GM12878 (cell line): ENCODE data around the gene RPL18. TPM values are rescaled to one million over a fixed set of nuclear protein-coding genes. Genes with fewer than 3 reads are reported as not detected.

Experiments used
- ATAC-seq: fragments of 200-7000 bp; cut with Tn5 transposase; 3 replicates; pipeline ENCODE4 v1.9.1; 2020; ENCODE audit warnings: mild to moderate bottlenecking, moderate library complexity
- BruUV-seq: library from RNA; stranded (reverse); fragments of 400-500 nt; replicated peaks from 2 replicates; lab custom pipeline; 2021; lab: Mats Ljungman, UMichigan
- CTCF ChIA-PET: fragments of 300-600 bp; sonication (Branson Sonifier 250); formaldehyde crosslinking; extraction: SDS; loops from one replicate; lab custom pipeline; 2021; ENCODE audit warnings: inconsistent platforms; lab: Yijun Ruan, JAX
- POLR2A ChIA-PET: fragments of 350-600 bp; formaldehyde crosslinking; extraction: SDS; loops from one replicate; lab custom pipeline; 2021; ENCODE audit warnings: inconsistent platforms; lab: Charles Lee
- RAD21 ChIA-PET: fragments of 300-600 bp; sonication (Branson Sonifier 250); formaldehyde crosslinking; loops from one replicate; lab custom pipeline; 2023; ENCODE audit warnings: antibody characterized with exemption; ENCODE audit not compliant: unreplicated experiment; lab: Charles Lee
- SMC1A ChIA-PET: fragments of 300-600 bp; sonication (Branson Sonifier 250); formaldehyde crosslinking; loops from one replicate; lab custom pipeline; 2023; ENCODE audit not compliant: unreplicated experiment, uncharacterized antibody; lab: Charles Lee
- DNase-seq: peaks from one replicate; pipeline ENCODE4 v3.0.0-alpha.2; 2011; ENCODE audit warnings: low read depth, low spot score
- FAIRE-seq: peaks from 3 replicates; lab custom pipeline; 2011; peaks lifted over from hg19 to GRCh38; lab: Jason Lieb, UNC
- H2AFZ ChIP-seq: 2 replicates; pipeline ENCODE4 v1.6.0; 2011; ENCODE audit warnings: low read depth, low read length, control low read depth; ENCODE audit not compliant: control insufficient read depth
- H3K27ac ChIP-seq: 2 replicates; pipeline ENCODE4 v1.5.1; 2011; ENCODE audit warnings: control low read depth; ENCODE audit not compliant: control insufficient read depth, insufficient read depth
- H3K27me3 ChIP-seq, 2 experiments: replicated peaks in 1 of 2; 2 replicates each; pipeline versions ENCODE4 v1.6.0 to v1.6.1; 2011; ENCODE audit warnings: low read length in 1 of 2; ENCODE audit not compliant: control insufficient read depth in 2 of 2, insufficient read depth in 2 of 2
- H3K36me3 ChIP-seq, 2 experiments: 2 replicates each; pipeline ENCODE4 v1.5.1; 2011; ENCODE audit warnings: low read length in 1 of 2; ENCODE audit not compliant: control insufficient read depth in 2 of 2, insufficient read depth in 2 of 2
- H3K4me1 ChIP-seq: 2 replicates; pipeline ENCODE4 v1.6.1; 2011; ENCODE audit warnings: mild to moderate bottlenecking, low read length, moderate library complexity, mixed read lengths; ENCODE audit not compliant: control insufficient read depth, insufficient read depth
- H3K4me2 ChIP-seq: 2 replicates; pipeline ENCODE4 v1.6.0; 2011; ENCODE audit warnings: control low read depth; ENCODE audit not compliant: control insufficient read depth, insufficient read depth
- H3K4me3 ChIP-seq: fragments of 200-600 bp; sonication (generic); 2 replicates; pipeline ENCODE4 v1.5.1; 2016
- H3K79me2 ChIP-seq: 2 replicates; pipeline ENCODE4 v1.6.0; 2011; ENCODE audit warnings: low read length; ENCODE audit not compliant: control insufficient read depth, insufficient read depth
- H3K9ac ChIP-seq: 2 replicates; pipeline ENCODE4 v1.8.0; 2011; ENCODE audit warnings: low read length, control low read depth, mixed read lengths; ENCODE audit not compliant: control insufficient read depth, insufficient read depth
- H3K9me3 ChIP-seq: replicated peaks from 3 replicates; pipeline ENCODE4 v1.5.1; 2011; ENCODE audit warnings: mild to moderate bottlenecking, low read length; ENCODE audit not compliant: control insufficient read depth, insufficient read depth
- H4K20me1 ChIP-seq: 2 replicates; pipeline ENCODE4 v1.6.0; 2011; ENCODE audit not compliant: control insufficient read depth, insufficient read depth
- CHD2 ChIP-seq: IDR thresholded peaks from 2 replicates; pipeline ENCODE4 v1.6.1; 2011; ENCODE audit warnings: low read depth, low read length, improper control_type of control experiment, borderline replicate concordance
- CREM ChIP-seq: IDR thresholded peaks from 2 replicates; pipeline ENCODE4 v1.6.1; 2014; ENCODE audit warnings: antibody characterized with exemption, low read depth
- MEF2B ChIP-seq: fragments of 450-650 bp; IDR thresholded peaks from 2 replicates; pipeline ENCODE4 v1.6.1; 2018; ENCODE audit warnings: mild to moderate bottlenecking, moderate library complexity; ENCODE audit not compliant: partially characterized antibody, poor library complexity, severe bottlenecking
- POLR2A ChIP-seq: IDR thresholded peaks from 2 replicates; pipeline ENCODE4 v1.6.1; 2011; ENCODE audit warnings: low read depth, mild to moderate bottlenecking, low read length
- WRNIP1 ChIP-seq: IDR thresholded peaks from 2 replicates; pipeline ENCODE4 v1.6.1; 2011; ENCODE audit warnings: low read depth, low read length, improper control_type of control experiment, borderline replicate concordance
- WGBS: methylation state at CpG from one replicate; pipeline ENCODE4 v1.1.6; 2016; ENCODE audit warnings: low lambda C conversion rate; ENCODE audit not compliant: insufficient replicate concordance, insufficient coverage; ENCODE audit errors: missing lambda C conversion rate; 5-methylcytosine and 5-hydroxymethylcytosine counted together
- in situ Hi-C: fragments of 300-500 bp; cut with MboI; formaldehyde crosslinking; loops from 9 replicates; pipeline ENCODE4 v1.14.3; 2018; ENCODE audit warnings: mixed read lengths
- intact Hi-C: fragments of 100-400 bp; cut with micrococcal nuclease; formaldehyde crosslinking; loops from one replicate; pipeline ENCODE4 v1.14.2; 2022; ENCODE audit not compliant: unreplicated experiment
- polyA plus RNA-seq, 11 experiments: library from polyadenylated mRNA; depleted of rRNA in 4 of 11; unstranded in 6 of 11; stranded (reverse) in 5 of 11; fragments of >200 nt; fragmentation: Nextera tagmentation in 4 of 11; fragmentation: Illumina TruSeq in 1 of 11; extraction: Ambion mirVana in 4 of 11; extraction: Trizol in 1 of 11; gene quantifications; 1 replicate in 1 of 11; 2 replicates in 10 of 11; pipeline versions ENCODE4 v1.2.1 to v1.2.3, GENCODE V29; 2011 to 2016; ENCODE audit warnings: inconsistent platforms in 2 of 11, missing spikeins in 2 of 11, low read depth in 1 of 11
- total RNA-seq, 4 experiments: library from RNA; depleted of rRNA in 3 of 4; stranded (reverse); fragments of >200 nt in 3 of 4; fragmentation: Illumina TruSeq in 1 of 4; extraction: Trizol in 1 of 4; gene quantifications; 2 replicates each; pipeline versions ENCODE4 v1.2.1 to v1.2.3, GENCODE V29; 2013 to 2021
- TF ChIP-seq, protein P1 (sequence below): fragments of 450-650 bp; IDR thresholded peaks from 2 replicates; pipeline ENCODE4 v1.6.1; 2016; ENCODE audit warnings: mild to moderate bottlenecking, moderate library complexity, borderline replicate concordance
- TF ChIP-seq, protein P2 (sequence below): fragments of 450-650 bp; IDR thresholded peaks from 2 replicates; pipeline ENCODE4 v1.6.1; 2017; ENCODE audit warnings: low read depth, mild to moderate bottlenecking, moderate library complexity
- TF ChIP-seq, protein P3 (sequence below), 3 experiments: IDR thresholded peaks in 2 of 3; conservative IDR thresholded peaks in 1 of 3; 2 replicates each; pipeline ENCODE4 v1.5.1; 2011; ENCODE audit warnings: low read depth in 3 of 3, low read length in 3 of 3, mild to moderate bottlenecking in 3 of 3, control low read depth in 2 of 3, moderate library complexity in 2 of 3, inconsistent platforms in 1 of 3, mixed read lengths in 1 of 3; ENCODE audit not compliant: control insufficient read depth in 2 of 3, insufficient read depth in 1 of 3; ENCODE audit errors: extremely low read depth in 1 of 3
- TF ChIP-seq, protein P4 (sequence below): fragments of 450-650 bp; IDR thresholded peaks from 2 replicates; pipeline ENCODE4 v1.6.1; 2017; ENCODE audit warnings: mild to moderate bottlenecking
- TF ChIP-seq, protein P5 (sequence below): fragments of 450-650 bp; formaldehyde crosslinking; IDR thresholded peaks from 2 replicates; pipeline ENCODE4 v1.5.0; 2022; ENCODE audit warnings: mild to moderate bottlenecking, missing genetic modification characterization

The RPL18 gene
- total and polyA plus RNA-seq, 10 of the 15 experiments (the other 5 are each of a cell fraction or from before 2014, with no cell fraction given), result 393 to 4,267 (median 2,019) TPM

DNA sequence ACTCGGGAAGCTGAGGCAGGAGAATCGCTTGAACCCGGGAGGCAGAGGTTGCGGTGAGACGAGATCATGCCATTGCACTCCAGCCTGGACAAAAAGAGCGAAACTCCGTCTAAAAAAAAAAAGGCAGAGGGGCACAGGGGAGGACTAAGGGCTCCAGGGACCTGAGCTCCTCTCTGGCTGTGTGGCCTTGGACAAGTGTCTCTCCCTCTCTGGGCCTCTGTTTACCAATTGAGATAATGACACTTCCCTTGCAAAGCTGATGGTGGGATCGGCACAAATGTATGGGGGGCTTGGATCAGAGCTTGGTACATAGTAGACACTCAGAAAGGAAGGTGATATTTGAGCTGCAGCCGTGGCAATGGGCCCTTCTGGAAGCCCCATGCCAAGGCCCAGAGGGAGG, 23.8 kb downstream of the RPL18 start:
- Histone ChIP-seq H4K20me1 (no peaks in the 10 kb centered on the region), H3K79me2 (no peaks in the 10 kb centered on the region; the same call in 1 of the 2 replicates), H3K27ac (no peak overlapping the region), H3K36me3 (no peaks in the 10 kb centered on the region), H3K4me1 (peaks cover 6% of the 10 kb centered on the region; the same call in 1 of the 2 replicates), H3K4me3 (no peak overlapping the region), H3K9me3 (no peaks in the 10 kb centered on the region), H2AFZ (no peak overlapping the region), H3K9ac (no peak overlapping the region), H3K4me2 (no peak overlapping the region), H3K27me3 (peaks cover 0 to 2% of the 10 kb centered on the region in 2 experiments; a peak in 1 of 4 replicates)
- in situ Hi-C loops (no loop called here), intact Hi-C loops (no loop called here)
- POLR2A ChIA-PET, result no interaction called here
- FAIRE-seq, result no peak
- CTCF ChIA-PET, result interaction anchor here (0.8 to 1.7 kb wide), 4 partner anchors 11 to 88 kb away, joined by 3 to 9 read pairs (median 4); no protein-coding TSS in a partner anchor
- BruUV-seq, result no TSS peak
- WGBS, result 78% methylated on average over 9 of the region's 9 CpGs
- ATAC-seq, result no peak
- SMC1A ChIA-PET, result interaction anchor here (1.4 to 2.0 kb wide), 2 partner anchors 11 to 14 kb away, joined by 6 read pairs; no protein-coding TSS in a partner anchor
- RAD21 ChIA-PET, result no interaction called here
- no peak for DNase-seq
- TF ChIP-seq MEF2B, result no peak
- TF ChIP-seq CREM, result no peak
- TF ChIP-seq, protein P1, sequence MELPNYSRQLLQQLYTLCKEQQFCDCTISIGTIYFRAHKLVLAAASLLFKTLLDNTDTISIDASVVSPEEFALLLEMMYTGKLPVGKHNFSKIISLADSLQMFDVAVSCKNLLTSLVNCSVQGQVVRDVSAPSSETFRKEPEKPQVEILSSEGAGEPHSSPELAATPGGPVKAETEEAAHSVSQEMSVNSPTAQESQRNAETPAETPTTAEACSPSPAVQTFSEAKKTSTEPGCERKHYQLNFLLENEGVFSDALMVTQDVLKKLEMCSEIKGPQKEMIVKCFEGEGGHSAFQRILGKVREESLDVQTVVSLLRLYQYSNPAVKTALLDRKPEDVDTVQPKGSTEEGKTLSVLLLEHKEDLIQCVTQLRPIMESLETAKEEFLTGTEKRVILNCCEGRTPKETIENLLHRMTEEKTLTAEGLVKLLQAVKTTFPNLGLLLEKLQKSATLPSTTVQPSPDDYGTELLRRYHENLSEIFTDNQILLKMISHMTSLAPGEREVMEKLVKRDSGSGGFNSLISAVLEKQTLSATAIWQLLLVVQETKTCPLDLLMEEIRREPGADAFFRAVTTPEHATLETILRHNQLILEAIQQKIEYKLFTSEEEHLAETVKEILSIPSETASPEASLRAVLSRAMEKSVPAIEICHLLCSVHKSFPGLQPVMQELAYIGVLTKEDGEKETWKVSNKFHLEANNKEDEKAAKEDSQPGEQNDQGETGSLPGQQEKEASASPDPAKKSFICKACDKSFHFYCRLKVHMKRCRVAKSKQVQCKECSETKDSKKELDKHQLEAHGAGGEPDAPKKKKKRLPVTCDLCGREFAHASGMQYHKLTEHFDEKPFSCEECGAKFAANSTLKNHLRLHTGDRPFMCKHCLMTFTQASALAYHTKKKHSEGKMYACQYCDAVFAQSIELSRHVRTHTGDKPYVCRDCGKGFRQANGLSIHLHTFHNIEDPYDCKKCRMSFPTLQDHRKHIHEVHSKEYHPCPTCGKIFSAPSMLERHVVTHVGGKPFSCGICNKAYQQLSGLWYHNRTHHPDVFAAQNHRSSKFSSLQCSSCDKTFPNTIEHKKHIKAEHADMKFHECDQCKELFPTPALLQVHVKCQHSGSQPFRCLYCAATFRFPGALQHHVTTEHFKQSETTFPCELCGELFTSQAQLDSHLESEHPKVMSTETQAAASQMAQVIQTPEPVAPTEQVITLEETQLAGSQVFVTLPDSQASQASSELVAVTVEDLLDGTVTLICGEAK, result no peak
- TF ChIP-seq, protein P2, sequence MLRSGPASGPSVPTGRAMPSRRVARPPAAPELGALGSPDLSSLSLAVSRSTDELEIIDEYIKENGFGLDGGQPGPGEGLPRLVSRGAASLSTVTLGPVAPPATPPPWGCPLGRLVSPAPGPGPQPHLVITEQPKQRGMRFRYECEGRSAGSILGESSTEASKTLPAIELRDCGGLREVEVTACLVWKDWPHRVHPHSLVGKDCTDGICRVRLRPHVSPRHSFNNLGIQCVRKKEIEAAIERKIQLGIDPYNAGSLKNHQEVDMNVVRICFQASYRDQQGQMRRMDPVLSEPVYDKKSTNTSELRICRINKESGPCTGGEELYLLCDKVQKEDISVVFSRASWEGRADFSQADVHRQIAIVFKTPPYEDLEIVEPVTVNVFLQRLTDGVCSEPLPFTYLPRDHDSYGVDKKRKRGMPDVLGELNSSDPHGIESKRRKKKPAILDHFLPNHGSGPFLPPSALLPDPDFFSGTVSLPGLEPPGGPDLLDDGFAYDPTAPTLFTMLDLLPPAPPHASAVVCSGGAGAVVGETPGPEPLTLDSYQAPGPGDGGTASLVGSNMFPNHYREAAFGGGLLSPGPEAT, result no peak
- no peak for TF ChIP-seq POLR2A
- TF ChIP-seq, protein P3, sequence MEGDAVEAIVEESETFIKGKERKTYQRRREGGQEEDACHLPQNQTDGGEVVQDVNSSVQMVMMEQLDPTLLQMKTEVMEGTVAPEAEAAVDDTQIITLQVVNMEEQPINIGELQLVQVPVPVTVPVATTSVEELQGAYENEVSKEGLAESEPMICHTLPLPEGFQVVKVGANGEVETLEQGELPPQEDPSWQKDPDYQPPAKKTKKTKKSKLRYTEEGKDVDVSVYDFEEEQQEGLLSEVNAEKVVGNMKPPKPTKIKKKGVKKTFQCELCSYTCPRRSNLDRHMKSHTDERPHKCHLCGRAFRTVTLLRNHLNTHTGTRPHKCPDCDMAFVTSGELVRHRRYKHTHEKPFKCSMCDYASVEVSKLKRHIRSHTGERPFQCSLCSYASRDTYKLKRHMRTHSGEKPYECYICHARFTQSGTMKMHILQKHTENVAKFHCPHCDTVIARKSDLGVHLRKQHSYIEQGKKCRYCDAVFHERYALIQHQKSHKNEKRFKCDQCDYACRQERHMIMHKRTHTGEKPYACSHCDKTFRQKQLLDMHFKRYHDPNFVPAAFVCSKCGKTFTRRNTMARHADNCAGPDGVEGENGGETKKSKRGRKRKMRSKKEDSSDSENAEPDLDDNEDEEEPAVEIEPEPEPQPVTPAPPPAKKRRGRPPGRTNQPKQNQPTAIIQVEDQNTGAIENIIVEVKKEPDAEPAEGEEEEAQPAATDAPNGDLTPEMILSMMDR (IDR thresholded peaks at IDR 0.05 in 2 of 3, conservative IDR thresholded peaks at IDR 0.05 in 1 of 3; ENCODE audit: control insufficient read depth in 2 of 3, extremely low read depth in 1 of 3, insufficient read depth in 1 of 3, low read depth in 3 of 3, low read length in 3 of 3), result no peak
- TF ChIP-seq, protein P4, sequence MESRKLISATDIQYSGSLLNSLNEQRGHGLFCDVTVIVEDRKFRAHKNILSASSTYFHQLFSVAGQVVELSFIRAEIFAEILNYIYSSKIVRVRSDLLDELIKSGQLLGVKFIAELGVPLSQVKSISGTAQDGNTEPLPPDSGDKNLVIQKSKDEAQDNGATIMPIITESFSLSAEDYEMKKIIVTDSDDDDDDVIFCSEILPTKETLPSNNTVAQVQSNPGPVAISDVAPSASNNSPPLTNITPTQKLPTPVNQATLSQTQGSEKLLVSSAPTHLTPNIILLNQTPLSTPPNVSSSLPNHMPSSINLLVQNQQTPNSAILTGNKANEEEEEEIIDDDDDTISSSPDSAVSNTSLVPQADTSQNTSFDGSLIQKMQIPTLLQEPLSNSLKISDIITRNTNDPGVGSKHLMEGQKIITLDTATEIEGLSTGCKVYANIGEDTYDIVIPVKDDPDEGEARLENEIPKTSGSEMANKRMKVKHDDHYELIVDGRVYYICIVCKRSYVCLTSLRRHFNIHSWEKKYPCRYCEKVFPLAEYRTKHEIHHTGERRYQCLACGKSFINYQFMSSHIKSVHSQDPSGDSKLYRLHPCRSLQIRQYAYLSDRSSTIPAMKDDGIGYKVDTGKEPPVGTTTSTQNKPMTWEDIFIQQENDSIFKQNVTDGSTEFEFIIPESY, result no peak
- no peak for TF ChIP-seq CHD2
- TF ChIP-seq, protein P5, sequence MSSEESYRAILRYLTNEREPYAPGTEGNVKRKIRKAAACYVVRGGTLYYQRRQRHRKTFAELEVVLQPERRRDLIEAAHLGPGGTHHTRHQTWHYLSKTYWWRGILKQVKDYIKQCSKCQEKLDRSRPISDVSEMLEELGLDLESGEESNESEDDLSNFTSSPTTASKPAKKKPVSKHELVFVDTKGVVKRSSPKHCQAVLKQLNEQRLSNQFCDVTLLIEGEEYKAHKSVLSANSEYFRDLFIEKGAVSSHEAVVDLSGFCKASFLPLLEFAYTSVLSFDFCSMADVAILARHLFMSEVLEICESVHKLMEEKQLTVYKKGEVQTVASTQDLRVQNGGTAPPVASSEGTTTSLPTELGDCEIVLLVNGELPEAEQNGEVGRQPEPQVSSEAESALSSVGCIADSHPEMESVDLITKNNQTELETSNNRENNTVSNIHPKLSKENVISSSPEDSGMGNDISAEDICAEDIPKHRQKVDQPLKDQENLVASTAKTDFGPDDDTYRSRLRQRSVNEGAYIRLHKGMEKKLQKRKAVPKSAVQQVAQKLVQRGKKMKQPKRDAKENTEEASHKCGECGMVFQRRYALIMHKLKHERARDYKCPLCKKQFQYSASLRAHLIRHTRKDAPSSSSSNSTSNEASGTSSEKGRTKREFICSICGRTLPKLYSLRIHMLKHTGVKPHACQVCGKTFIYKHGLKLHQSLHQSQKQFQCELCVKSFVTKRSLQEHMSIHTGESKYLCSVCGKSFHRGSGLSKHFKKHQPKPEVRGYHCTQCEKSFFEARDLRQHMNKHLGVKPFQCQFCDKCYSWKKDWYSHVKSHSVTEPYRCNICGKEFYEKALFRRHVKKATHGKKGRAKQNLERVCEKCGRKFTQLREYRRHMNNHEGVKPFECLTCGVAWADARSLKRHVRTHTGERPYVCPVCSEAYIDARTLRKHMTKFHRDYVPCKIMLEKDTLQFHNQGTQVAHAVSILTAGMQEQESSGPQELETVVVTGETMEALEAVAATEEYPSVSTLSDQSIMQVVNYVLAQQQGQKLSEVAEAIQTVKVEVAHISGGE, result no peak
- TF ChIP-seq WRNIP1, result no peak
